8988T (cell line): ENCODE data around the gene LMTK3.

Experiments
- DNase-seq: peaks from one replicate; pipeline ENCODE4 v3.0.0; 2011

Gene LMTK3

DNA sequence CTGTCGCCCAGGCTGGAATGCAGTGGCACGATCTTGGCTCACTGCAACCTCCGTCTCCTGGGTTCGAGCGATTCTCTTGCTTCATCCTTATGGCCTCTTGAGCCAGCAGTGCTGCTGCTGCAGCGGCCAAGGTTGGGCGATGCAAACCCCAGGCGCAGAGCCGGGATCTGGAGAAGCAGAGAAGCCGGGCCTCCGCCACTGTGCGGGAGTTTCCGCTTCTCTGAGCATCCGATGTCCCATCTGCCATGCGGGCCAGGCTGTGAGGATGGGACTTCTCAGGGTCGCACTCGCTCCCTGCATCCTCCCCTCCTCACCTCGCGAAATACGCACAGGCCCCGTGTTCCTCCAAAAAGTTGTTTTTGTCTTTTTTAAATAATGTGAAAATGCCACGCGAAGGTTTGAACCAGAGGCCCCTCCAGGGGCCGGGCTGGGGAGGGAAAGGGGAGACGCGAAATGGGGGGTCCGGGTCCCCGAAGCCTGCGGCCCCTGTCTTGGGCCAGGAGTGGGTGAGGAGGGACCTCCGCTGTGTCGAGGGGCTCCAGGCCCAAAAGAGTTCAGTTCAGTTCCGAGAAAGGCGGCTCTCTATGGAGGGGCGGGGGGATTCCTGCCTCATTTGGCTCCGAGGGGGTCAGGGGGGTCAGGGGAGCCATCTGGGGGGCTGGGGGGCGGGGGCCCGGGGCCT, 26.6 kb downstream of the LMTK3 start:
- no peak for DNase-seq

DNA sequence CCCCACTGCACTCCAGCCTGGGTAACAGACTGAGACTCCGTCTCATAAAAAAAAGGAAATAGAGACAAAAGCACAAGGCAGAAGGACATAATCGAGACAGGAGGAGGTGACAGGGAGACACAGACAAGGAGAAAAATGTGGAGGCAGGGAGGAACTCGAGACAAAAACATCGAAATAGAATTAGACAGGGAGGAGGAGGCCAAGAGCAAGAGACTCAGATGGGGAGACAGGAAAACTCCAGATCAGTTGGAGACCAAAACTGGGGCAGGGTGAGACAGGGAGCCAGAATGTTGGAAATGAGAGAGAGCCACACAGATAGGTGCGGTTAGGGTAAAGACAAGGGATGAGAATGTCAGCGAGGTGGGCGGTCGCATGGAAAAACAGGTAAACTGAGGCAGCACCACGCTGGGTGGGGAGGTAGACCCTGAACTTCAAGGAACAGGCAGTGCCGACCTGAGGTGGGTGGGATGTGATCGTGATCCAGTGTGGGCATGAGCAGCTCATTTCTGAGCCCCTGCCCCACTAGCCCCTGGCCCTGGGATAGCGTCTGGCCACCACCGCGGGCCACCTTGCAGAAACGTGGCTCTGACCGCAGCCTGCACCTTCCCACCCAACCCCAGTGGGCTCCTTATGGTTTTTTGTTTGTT, 27.3 kb downstream of the LMTK3 start:
- DNase-seq = no peak

DNA sequence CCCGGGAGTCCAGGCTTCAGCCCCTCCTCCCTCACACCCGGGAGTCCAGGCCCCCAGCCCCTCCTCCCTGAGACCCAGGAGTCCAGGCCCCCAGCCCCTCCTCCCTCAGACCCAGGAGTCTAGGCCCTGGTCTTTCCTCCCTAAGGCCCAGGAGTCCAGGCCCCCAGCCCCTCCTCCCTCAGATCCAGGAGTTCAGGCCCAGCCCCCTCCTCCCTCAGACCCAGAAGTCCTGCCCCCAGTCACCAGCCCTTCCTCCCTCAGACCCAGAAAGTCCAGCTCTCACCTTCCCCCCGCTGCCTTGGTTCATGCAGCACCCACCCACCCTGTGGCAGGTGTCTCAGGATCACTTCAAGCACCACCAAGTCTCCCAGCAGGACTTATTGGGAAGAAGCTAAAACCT, 28.3 kb downstream of the LMTK3 start:
- no peak for DNase-seq

DNA sequence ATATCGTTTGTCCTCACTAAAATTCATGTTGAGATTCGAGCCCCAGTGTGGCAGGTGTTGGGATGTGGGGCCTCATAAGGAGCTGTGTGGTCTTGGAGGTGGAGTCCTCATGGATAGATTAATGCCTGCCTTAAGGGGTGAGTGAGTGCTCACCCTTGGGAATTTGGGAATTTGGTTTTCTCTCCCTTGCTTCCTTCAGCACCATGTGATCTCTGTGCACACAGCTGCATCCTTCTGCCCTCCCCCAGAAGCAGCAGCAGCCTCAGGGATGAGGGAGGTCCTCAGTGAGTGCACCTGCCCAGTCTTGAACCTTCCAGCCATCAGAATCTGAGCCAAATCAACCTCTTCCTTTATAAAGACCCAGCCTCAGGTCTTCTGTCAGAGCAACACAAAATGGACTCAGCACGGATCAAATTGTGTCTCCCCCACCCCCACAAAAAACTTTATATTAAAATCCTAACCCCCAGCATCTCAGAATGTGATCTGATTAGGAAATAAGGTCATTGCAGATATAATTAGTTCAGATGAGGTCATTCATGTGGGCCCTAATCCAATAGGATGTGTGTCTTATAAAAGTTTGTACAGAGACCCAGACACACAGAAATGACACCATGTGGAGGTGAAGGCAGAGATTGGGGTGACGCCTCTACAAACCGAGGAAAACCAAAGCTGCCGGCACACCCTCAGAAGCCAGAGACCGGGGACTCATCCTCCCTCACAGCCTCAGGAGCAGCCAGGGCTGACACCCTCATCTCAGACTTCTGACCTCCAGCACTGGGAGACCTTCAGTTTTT, 29.6 kb downstream of the LMTK3 start:
- no peak for DNase-seq

DNA sequence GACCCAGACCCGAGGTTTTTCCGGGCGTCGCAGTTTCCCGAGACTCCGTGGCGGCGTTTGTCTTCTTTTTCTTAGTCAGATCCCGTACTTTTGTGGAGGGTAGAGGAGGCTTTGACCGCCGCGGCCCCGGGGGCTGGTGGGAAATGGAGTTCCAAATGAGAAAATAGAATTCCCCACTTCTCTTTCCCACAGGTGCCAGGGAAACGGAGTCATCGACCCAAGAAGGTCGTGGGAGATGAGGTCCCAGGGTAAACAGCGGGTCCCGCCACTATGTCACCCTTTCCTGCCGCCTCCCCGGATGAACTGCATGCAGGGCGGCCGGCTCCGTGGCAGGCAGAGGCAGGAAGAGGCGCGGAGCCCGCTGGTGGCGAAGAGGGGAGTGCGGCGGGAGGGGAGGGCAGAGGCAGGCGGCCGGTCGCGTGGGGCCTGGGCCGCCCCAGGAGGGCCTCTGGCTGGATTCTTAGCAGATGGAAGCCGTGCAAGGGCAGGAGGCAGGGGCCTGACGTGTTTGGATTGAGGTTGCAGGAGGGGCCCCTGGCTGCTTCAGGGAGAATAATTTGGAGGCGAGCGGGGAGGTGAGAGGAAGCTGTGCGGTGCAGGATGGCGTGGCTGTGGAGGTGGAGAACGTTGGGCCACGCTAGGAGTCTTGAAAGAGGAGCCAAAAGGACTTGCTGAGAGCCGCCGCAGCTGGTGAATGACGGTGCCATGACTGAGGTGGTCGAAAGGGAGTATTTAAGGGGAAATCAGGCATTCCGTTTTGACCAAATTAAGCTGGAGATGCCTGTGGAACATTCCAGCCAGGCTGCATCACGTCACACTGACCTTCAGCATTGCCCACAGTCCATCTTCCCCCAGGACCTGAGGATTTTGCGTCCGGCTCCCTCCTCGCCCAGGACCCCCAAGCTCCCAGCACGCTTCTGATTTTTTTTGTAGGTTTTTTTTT, 30.8 kb downstream of the LMTK3 start:
- DNase-seq = no peak

DNA sequence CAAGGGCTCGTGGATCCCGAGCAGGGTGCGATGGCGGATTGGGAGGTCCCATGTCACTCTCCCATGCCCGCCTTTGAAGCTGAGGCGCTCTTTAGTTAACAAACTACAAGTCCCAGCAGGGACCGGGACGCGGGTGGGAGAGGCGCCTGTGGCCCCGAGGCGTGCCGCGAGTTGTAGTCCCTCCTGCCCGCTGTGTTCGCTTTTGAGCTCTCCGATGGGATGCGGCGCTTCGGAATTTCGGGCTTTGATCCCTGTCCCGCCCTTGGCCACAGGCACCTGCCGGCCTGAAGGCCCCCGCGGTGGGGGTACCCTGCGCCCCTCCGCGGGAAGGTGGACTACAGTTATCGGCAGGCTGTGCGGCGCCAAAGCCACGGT, 31.5 kb downstream of the LMTK3 start:
- DNase-seq = no peak

DNA sequence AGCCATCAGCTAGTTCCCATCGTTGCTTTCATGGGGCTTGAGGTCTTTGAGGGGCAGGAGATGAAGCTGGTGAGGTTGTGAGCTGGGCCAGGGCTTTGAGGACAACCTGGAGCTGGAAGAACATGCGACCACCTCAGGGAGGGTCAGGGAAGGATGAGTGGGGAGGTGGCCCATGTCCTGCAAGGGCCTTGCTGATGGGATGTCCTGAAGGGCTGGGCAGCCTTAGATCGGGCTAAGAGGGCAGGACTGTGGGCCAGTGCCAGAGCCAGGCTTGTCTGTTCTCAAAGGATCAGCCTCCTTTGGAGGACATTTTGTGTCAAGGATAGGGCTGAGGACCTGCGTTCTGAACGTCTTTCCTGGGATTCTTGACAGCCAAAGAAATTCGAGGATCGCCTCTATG, 31.9 kb downstream of the LMTK3 start:
- DNase-seq = no peak

DNA sequence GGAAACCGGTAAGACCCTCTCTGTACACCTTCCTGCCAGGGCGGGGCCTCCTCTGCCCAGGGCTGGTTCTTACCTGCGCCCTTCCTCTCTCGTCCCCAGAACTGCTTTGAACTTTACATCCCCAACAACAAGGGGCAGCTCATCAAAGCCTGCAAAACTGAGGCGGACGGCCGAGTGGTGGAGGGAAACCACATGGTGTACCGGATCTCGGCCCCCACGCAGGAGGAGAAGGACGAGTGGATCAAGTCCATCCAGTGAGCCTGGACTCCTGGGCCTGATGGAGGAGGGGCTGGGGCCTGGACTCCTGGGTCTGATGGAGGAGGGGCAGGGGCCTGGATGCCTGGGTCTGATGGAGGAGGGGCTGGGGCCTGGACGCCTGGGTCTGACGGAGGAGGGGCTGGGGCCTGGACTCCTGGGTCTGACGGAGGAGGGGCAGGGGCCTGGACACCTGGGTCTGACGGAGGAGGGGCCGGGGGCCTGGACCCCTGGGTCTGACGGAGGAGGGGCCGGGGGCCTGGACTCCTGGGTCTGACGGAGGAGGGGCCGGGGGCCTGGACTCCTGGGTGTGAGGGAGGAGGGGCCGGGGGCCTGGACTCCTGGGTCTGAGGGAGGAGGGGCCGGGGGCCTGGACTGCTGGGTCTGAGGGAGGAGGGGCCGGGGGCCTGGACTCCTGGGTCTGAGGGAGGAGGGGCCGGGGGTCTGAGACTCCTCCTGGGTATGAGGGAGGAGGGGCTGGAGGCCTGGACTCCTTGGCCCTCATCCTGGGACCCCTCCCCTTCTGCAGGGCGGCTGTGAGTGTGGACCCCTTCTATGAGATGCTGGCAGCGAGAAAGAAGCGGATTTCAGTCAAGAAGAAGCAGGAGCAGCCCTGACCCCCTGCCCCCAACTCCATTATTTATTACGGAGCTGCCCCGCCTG, 33.0 kb downstream of the LMTK3 start:
- DNase-seq = no peak

DNA sequence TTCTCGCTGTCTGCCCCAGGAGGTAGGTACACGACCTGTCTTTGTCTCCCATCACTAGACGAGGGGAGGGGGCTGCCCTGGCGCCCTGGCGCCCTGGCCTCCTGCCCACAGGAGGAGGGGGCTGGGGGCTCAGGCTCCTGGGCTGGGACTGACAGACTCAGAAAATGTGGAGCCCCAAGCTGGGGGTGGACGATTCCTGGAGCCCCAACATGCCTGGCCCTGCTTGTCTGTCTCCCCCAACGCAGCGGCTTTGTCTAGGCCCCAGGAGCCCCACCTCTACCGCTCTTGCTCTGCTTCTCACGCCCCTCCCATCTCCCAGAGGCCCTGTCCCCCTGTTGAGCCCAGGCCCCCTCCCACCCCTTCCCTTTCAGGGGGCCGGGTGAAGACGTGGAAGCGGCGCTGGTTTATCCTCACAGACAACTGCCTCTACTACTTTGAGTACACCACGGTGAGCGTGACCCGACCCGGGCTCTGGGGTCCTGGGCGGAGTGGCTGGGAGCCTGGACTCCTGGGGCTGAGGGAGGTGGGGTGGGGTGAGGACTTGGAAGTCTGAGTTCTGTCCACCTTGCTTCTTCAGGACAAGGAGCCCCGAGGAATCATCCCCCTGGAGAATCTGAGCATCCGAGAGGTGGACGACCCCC, 33.8 kb downstream of the LMTK3 start:
- DNase-seq = no peak

DNA sequence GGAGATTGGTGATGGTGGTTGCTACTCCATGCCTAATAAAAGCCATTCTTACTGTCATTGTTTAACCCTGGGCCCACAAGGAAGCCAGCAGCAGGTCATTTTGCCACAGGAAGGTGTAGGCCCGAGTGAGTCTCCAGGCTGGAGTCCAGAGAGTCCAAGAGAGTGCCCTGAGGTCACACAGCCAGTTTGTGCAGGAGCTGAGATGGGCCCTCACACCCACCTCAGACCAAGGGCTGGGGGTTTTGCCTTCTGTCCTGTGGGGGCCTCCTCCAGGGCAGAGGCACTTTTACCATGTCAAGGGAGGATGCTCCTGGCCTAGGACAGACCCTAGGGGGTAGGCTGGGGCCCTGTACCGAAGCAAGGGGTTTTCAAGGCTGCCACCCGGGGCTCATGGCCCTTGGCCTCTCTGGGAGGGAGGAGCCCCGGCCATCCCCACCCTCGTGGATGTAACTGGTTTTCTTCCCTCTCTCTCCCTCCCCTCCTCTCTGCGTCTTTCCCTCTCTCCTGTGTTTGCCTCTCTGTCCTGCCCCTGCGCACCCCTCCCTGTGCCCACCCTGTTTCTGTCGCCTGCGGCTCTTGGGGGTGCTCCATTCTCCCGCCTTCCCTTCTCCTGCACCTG, 34.5 kb downstream of the LMTK3 start:
- DNase-seq = no peak

DNA sequence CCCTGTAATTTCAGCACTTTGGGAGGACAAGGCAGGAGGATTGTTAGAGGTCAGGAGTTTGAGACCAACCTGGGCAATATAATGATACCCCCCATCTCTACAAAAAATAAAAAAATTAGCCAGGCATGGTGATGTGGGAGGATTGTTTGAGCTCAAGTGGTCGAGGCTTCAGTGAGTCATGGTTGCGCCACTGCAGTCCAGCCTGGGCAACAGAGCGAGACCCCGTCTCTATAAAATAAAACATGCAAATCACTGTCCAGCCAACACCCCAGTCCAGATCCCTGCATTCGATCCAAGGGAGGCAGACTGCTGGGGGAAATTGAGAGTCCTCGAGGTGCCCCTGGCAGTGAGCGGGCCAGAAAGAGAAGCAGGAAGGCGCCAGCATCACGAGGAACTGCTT, 35.5 kb downstream of the LMTK3 start:
- no peak for DNase-seq

DNA sequence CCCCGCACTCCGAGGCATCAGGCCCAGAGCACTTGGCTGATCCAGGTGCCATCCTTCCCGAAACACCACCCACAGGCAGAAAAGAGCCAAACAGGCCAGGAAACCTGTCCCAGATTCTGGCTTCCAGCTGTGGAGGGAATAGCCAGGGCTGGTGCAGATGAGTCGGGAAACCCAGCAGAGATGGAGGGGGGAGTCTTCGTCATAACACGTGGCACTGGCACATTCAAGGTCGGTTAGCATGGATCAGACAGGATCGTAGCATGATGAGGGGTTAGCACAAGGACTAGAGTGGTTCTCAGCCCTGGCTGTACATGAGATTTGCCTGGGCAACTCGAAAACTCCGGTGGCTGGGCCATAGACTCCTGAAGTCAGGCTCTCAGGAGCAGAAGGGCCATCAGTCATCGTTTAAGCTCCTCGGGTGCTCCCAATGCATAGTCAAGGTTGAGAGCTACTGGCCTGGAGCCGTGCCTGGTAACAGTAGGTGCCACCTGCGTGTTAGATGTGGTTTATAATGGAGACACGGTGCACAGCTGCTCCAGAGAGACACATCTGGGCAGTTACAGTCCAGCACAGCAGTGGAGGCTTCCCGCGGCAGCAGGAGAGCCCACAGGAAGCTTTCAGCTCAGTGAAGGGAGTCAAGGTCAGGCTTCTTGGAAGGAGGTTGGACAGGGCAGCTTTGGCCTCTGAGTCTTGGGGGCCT, 36.1 kb downstream of the LMTK3 start:
- DNase-seq = no peak

DNA sequence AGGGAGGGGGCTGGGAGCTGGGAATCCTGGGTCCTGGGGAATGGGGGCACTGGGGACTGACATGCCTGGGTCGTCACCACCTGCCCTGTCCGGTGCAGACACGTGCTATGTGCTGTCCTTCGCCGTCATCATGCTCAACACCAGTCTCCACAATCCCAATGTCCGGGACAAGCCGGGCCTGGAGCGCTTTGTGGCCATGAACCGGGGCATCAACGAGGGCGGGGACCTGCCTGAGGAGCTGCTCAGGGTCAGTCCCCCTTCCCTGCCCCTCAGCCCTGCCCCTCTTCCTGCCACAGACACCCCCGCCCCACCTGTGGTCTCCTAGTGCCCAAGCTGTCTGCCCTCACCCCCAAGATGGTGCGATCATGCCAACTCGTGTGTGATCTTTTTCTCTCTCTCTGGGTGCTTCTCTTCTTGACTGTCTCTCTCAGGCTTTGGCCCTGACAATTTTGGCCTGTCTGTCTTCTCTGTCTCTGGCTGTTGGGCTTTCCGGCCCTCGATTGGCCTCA, 37.5 kb downstream of the LMTK3 start:
- no peak for DNase-seq

DNA sequence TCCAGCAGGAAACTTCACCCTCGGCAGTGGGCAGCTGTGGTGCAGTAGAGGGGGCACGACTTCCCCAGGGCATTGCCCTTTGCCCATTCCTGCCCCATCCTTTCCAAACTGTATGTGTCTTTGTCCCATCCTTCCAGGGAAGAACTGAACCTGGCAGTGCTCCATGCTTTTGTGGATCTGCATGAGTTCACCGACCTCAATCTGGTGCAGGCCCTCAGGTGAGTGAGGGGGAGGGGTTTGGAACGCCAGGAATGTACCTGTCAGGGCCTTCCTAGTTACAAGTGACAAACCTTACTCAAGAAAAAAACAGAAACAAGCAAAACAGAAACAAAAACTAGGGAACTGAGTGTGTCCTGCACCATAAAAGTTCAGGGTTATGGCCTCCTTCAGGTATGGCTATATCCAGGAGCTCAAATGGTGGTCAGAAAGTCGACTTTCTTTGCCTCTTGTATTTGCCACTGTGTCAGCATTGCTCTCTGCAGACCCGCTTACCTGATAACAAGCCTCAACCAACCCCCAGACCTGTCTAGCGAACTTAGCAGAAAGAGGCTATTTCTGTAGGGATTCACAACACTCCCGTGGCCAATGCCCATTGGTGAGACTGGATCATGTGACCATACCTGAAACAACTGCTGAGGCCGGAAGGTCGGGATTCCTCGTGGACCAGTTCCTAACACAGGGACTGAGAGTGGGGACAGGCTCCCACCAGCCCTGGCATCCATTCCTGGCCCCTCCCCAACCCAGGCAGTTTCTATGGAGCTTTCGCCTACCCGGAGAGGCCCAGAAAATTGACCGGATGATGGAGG, 38.3 kb downstream of the LMTK3 start:
- DNase-seq = no peak

DNA sequence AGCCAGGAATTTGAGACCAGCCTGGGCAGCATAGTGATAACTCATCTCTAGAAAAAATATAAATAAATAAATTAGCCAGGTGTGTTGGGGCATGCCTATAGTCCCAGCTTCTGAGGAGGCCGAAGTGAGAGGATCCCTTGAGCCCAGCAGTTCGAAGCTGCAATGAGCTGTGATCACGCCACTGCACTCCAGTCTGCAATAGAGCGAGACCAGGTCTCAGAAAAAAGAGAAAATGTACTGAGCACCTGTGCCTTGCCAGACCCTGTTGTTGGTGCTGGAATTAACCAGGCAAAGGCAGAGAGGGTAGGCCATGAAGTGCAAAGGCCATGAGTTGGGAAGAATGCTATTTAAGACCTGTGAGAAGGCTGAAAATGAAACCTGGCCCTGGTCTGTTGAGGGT, 39.8 kb downstream of the LMTK3 start:
- DNase-seq = no peak

DNA sequence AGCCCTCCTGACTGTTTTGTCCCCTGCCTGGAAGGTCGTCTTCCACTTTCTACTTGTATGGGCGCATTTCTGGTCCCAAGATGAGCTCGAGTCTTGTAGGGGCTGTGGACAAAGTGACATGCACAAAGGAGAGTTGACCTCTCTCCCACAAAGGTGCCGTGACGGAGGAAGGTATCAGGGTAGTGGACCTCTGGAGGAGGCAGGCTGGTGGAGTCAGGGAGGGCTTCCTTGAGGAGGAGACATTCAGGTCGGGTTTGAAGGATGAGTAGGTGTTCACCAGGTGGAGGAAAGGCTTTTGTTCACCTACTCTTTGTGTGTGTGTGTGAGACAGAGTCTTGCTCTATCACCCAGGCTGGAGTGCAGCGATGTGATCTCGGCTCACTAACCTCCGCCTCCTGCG, 40.8 kb downstream of the LMTK3 start:
- no peak for DNase-seq

DNA sequence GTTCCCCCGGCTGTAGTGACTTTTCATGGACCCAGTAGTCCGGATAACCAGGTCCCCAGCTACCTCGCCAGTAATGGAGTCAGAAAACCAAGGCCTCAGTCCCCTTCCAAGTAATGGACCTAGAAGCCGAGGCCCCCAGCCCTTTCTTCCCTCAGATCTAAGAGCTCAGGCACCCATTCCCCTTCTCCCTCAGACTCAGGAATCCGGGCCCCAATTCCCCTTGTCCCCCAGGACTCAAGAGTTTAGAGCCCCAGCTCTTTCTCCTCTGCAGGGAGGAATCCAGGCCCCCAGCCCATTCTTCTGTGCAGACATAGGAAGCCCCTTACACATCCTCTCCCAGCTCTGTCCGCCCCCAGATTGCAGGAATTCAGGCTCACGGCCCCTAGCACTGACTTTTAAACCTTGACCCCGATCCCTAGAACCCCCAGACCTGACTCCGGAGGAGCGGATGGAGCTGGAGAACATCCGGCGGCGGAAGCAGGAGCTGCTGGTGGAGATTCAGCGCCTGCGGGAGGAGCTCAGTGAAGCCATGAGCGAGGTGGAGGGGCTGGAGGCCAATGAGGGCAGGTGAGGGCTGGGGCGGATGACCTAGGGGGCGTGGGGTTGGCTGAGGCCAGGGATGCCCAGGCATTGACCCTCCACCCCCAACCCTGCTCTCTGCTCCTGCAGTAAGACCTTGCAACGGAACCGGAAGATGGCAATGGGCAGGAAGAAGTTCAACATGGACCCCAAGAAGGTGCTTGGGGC, 41.5 kb downstream of the LMTK3 start:
- no peak for DNase-seq

DNA sequence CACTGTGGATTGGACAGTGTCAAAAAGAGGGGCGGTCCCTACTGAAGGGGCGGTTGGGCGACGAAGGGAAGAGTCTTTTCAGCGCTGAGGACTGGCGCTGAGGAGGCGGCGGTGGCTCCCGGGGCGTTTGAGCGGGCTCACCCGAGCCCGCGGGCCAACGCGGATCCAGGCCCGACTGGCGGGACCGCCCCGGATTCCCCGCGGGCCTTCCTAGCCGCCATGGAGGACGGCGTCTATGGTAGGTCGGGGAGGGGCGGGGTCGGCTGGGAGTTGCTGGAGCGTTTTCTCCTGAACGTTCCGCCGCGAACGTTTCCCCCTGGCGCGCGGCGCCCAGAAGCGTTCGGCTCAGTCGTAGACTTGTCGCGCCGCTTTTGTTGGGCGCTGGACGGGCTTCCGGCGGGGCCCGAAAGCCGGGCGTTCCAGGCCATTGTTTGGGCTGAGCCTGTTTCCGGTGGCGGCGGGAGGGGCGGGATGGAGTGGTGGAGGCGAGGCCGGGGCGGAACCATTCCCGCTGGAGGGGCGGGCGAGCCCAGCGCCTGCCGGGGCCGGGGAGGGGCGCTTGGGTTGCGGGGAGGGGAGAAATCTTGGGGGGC, 42.2 kb downstream of the LMTK3 start, which contains the start of gene CYTH2:
TSS of gene CYTH2 (plus strand) at position 81 of the 593 bp plus-strand sequence. CDS start at position 220, 139 bp downstream.
- DNase-seq = no peak
